Nephron progenitor cell (in vitro differentiated cells): ENCODE measurements around the gene CMIP.

ENCODE experiments used
- DNase-seq: peaks from one replicate; pipeline ENCODE4 v3.0.0; 2021
- H3K27ac Mint-ChIP-seq: 2 replicates; pipeline ENCODE4 v1.8.0; 2021; ENCODE audit warnings: mild to moderate bottlenecking, moderate library complexity, mixed read lengths
- H3K27me3 Mint-ChIP-seq: 2 replicates; pipeline ENCODE4 v1.8.0; 2021; ENCODE audit warnings: mild to moderate bottlenecking, low read depth, mixed read lengths; ENCODE audit not compliant: poor library complexity
- H3K36me3 Mint-ChIP-seq: 2 replicates; pipeline ENCODE4 v1.8.0; 2021; ENCODE audit warnings: low read depth, mixed read lengths
- H3K4me1 Mint-ChIP-seq: 2 replicates; pipeline ENCODE4 v1.8.0; 2021; ENCODE audit warnings: mixed read lengths
- H3K4me3 Mint-ChIP-seq: 2 replicates; pipeline ENCODE4 v1.8.0; 2021; ENCODE audit warnings: mild to moderate bottlenecking, moderate library complexity, mixed read lengths
- H3K9me3 Mint-ChIP-seq: 2 replicates; pipeline ENCODE4 v1.8.0; 2021; ENCODE audit warnings: mild to moderate bottlenecking, moderate library complexity, mixed read lengths
- TF ChIP-seq, protein P1 (sequence below): fragments of 200-600 bp; sonication (generic); IDR thresholded peaks from 2 replicates; pipeline ENCODE4 v1.5.0; 2021; ENCODE audit warnings: antibody characterized with exemption

Gene CMIP

DNA sequence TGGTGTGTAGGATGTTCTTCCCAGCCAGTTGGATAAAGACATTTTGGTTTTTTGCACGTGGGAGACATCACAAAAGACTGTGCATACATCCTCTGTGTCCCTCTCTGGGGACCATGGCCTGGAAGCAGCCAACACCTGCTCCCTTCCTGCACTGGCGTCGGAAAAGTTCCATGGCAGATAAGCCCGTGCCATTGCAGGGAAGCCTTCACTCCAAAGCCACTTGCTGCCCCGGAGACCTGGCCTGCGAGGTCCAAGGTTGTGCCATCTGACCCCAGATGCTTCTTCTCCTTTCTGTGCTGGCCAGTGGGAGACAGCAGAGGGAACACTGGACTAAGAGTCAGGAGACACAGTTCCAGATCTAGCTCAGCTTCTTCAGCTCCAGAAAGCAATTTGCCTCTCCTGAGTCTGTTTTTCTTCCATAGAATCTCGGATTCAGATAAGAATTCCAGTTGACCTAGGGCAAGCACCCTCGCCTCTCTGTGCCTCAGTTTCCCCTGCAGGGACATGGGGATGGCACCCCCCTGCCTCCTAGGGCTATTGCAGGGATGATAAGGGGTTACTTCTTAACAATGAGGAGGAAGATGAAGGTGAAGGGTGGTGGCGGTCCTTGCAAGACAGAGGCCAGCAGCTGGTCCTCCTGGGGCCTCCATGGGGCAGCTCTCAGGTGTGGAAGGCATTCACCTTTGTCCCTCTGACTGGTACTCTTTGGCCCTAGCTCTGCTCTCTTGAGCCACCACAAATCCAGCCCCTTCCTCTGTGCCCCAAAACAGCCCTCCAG is 134.2 kb downstream of the CMIP start:
- H3K36me3 Mint-ChIP-seq: peaks cover 6% of the 10 kb centered on the region
- DNase-seq: no peak
- H3K27ac Mint-ChIP-seq: no peak overlapping the region
- H3K4me1 Mint-ChIP-seq: peaks cover 11% of the 10 kb centered on the region
- H3K9me3 Mint-ChIP-seq: no peaks in the 10 kb centered on the region
- TF ChIP-seq, protein P1, sequence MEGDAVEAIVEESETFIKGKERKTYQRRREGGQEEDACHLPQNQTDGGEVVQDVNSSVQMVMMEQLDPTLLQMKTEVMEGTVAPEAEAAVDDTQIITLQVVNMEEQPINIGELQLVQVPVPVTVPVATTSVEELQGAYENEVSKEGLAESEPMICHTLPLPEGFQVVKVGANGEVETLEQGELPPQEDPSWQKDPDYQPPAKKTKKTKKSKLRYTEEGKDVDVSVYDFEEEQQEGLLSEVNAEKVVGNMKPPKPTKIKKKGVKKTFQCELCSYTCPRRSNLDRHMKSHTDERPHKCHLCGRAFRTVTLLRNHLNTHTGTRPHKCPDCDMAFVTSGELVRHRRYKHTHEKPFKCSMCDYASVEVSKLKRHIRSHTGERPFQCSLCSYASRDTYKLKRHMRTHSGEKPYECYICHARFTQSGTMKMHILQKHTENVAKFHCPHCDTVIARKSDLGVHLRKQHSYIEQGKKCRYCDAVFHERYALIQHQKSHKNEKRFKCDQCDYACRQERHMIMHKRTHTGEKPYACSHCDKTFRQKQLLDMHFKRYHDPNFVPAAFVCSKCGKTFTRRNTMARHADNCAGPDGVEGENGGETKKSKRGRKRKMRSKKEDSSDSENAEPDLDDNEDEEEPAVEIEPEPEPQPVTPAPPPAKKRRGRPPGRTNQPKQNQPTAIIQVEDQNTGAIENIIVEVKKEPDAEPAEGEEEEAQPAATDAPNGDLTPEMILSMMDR: no peak
- no peaks in the 10 kb centered on the region for H3K27me3 Mint-ChIP-seq
- H3K4me3 Mint-ChIP-seq: no peak overlapping the region

DNA sequence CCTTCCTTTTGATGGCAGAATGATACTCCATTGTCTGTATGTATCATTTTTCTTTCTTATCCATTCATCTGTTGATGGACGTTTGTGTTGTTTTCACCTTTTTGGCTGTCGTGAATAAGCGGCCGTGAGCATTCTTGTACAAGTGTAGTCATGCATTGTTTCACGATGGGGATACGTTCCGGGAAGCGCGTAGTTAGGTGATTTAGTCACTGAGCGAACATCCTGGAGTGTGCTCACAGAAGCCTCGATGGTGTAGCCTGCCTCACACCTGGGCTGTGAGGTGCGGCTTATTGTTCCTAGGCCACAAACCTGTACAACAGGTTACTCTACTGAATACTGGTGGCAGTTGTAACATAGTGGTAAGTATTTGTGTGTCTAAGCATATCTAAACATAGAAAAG is 136.5 kb downstream of the CMIP start:
- Mint-ChIP-seq H3K27me3 (no peaks in the 10 kb centered on the region), H3K27ac (no peak overlapping the region)
- no peak for DNase-seq

DNA sequence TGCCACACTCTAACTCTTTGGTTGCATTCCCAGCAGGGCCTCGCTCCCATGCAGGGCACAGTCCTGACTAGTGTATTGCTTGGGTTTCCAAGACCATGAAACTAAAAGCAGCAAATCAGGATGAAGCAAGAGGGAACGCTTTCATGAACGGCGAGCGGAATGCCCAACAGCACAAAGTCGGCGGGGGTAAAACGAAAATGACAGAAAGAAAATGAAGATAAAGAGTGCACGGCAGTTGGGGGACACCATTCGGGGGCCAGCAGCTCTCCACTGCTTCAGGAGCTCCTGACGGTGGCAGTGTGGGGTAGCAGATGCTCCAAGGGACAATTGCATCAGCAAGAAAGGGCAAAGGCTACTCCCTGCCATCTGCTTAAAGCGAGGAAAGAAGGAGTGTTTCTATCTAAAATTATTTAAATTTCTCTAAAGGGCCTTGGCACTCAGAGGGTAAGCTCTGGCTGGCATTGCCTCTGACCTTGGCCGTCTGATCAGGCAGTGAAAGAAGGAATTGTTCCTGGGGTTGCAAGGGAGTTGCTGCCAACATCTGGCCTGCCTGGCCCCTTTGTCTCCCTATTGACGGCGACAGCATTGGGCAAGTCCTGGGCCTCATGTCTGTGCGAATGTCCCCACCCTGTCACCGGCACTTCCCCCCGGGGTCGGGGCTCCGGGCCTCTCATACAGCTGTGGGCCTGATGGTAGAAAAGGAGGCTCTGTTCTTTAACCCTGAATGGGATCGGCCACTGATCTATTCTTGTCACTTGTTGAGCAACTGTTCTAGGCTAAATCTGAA is 138.2 kb downstream of the CMIP start:
- Mint-ChIP-seq H3K36me3 (peaks cover 11% of the 10 kb centered on the region), H3K4me3 (no peak overlapping the region), H3K4me1 (peaks cover 27% of the 10 kb centered on the region), H3K27me3 (no peaks in the 10 kb centered on the region), H3K27ac (no peak overlapping the region), H3K9me3 (no peaks in the 10 kb centered on the region)
- DNase-seq: no peak
- TF ChIP-seq, protein P1: no peak

More for the DNA sequence above, 136.5 kb downstream of the CMIP start:
- Mint-ChIP-seq H3K36me3 (peaks cover 11% of the 10 kb centered on the region), H3K9me3 (no peaks in the 10 kb centered on the region), H3K4me3 (no peak overlapping the region), H3K4me1 (peaks cover 17% of the 10 kb centered on the region)
- TF ChIP-seq, protein P1: no peak

DNA sequence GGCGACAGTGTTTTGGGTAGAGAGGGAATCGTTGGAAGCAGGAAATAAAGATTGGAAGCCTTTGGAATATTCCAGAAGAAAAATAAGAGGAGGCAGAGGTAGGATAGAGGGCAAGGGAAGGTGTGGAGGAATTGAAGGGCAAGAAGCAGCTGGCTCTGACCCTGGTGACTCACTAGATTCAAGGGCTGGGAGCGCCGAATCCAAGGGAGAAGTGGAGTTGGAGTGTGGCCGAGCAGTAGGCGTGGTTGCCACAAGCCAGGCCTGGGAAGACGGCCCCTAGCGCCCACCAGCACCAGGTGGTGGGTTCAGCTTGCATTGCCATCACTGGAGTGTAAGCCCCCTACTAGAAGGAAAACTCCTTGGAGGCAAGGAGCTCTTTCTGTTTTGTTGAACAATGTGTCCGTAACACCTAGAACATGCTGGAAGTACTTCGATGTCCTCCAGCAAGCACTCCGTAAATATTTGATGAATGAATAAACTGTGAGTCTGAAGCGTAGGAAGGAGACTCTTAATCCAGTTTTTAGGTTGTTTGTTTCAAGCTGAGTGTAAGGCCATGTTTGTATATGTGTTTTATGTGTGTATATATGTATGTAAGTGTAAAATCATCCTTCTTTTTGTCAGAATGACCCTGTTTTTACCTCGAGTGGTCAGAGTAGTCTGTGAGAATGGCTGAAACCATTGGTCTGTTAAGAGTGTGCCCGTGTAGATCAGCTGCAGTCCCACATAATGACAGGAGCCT is 139.5 kb downstream of the CMIP start:
- DNase-seq: no peak
- peaks cover 27% of the 10 kb centered on the region for H3K4me1 Mint-ChIP-seq
- no peak overlapping the region for H3K4me3 Mint-ChIP-seq
- peaks cover 17% of the 10 kb centered on the region for H3K36me3 Mint-ChIP-seq
- no peaks in the 10 kb centered on the region for H3K9me3 Mint-ChIP-seq
- H3K27me3 Mint-ChIP-seq: no peaks in the 10 kb centered on the region
- TF ChIP-seq, protein P1: no peak
- H3K27ac Mint-ChIP-seq: no peak overlapping the region

DNA sequence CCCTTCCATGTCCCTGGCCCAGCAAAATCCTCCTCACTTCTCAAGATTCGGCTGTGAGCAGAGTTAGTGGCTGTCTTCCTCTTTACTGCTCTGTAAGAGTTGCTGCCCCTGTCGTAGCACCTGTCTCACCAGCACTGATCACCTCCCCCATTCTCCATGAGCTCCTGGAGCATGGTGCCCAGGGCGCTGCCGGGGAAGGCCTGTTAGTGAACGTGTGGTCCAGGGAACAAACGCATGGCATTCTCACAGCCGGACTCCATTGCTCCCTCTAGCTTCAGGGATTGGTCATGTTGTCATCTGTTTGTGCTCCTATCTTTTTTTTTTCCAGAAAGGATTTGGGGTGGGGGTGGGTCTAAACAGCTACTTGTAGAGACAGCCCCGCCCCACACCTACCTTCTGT is 141.2 kb downstream of the CMIP start:
- Mint-ChIP-seq H3K27ac (no peak overlapping the region), H3K4me1 (peaks cover 24% of the 10 kb centered on the region), H3K36me3 (peaks cover 19% of the 10 kb centered on the region), H3K9me3 (no peaks in the 10 kb centered on the region), H3K4me3 (no peak overlapping the region), H3K27me3 (no peaks in the 10 kb centered on the region)
- no peak for DNase-seq
- TF ChIP-seq, protein P1: no peak
